ENCODE data around the gene CC2D2A.
"Not testable (repeated sequence)": the region's sequence is repeated elsewhere in the genome, so short reads cannot be mapped to it uniquely, and the experiment has no call there.

DNA sequence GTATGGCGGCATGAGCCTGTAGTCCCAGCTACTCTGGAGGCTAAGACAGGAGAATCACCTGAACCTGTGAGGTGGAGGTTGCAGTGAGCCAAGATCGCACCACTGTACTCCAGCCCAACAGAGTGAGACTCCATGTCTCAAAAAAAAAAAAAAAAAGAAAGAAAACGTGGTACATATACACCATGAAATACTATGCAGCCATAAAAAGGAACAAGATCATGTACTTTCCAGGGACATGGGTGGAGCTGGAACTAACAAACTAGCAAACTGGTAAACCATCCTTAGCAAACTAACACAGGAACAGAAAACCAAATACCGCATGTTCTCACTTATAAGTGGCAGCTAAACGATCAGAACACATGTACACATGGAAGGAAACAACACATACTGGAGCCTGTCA is 147.7 kb downstream of the CC2D2A start:
- TF ChIP-seq, protein P1, sequence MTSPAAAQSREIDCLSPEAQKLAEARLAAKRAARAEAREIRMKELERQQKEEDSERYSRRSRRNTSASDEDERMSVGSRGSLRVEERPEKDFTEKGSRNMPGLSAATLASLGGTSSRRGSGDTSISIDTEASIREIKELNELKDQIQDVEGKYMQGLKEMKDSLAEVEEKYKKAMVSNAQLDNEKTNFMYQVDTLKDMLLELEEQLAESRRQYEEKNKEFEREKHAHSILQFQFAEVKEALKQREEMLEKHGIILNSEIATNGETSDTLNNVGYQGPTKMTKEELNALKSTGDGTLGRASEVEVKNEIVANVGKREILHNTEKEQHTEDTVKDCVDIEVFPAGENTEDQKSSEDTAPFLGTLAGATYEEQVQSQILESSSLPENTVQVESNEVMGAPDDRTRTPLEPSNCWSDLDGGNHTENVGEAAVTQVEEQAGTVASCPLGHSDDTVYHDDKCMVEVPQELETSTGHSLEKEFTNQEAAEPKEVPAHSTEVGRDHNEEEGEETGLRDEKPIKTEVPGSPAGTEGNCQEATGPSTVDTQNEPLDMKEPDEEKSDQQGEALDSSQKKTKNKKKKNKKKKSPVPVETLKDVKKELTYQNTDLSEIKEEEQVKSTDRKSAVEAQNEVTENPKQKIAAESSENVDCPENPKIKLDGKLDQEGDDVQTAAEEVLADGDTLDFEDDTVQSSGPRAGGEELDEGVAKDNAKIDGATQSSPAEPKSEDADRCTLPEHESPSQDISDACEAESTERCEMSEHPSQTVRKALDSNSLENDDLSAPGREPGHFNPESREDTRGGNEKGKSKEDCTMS (CRISPR knock-in tag; conservative IDR thresholded peaks at IDR 0.05): not testable (repeated sequence)
- not testable (repeated sequence) for TF ChIP-seq EZH2 (conservative IDR thresholded peaks at IDR 0.05; ENCODE audit: low read depth, low read length); NFIC (IDR thresholded peaks at IDR 0.05; ENCODE audit: low read length); ZNF34 (CRISPR knock-in tag; IDR thresholded peaks at IDR 0.05; ENCODE audit: borderline replicate concordance); POLR2AphosphoS5 (IDR thresholded peaks at IDR 0.05; ENCODE audit: low read depth, low read length); RXRA (CRISPR knock-in tag; IDR thresholded peaks at IDR 0.05); MXD4 (CRISPR knock-in tag; IDR thresholded peaks at IDR 0.05)
- TF ChIP-seq, protein P2, sequence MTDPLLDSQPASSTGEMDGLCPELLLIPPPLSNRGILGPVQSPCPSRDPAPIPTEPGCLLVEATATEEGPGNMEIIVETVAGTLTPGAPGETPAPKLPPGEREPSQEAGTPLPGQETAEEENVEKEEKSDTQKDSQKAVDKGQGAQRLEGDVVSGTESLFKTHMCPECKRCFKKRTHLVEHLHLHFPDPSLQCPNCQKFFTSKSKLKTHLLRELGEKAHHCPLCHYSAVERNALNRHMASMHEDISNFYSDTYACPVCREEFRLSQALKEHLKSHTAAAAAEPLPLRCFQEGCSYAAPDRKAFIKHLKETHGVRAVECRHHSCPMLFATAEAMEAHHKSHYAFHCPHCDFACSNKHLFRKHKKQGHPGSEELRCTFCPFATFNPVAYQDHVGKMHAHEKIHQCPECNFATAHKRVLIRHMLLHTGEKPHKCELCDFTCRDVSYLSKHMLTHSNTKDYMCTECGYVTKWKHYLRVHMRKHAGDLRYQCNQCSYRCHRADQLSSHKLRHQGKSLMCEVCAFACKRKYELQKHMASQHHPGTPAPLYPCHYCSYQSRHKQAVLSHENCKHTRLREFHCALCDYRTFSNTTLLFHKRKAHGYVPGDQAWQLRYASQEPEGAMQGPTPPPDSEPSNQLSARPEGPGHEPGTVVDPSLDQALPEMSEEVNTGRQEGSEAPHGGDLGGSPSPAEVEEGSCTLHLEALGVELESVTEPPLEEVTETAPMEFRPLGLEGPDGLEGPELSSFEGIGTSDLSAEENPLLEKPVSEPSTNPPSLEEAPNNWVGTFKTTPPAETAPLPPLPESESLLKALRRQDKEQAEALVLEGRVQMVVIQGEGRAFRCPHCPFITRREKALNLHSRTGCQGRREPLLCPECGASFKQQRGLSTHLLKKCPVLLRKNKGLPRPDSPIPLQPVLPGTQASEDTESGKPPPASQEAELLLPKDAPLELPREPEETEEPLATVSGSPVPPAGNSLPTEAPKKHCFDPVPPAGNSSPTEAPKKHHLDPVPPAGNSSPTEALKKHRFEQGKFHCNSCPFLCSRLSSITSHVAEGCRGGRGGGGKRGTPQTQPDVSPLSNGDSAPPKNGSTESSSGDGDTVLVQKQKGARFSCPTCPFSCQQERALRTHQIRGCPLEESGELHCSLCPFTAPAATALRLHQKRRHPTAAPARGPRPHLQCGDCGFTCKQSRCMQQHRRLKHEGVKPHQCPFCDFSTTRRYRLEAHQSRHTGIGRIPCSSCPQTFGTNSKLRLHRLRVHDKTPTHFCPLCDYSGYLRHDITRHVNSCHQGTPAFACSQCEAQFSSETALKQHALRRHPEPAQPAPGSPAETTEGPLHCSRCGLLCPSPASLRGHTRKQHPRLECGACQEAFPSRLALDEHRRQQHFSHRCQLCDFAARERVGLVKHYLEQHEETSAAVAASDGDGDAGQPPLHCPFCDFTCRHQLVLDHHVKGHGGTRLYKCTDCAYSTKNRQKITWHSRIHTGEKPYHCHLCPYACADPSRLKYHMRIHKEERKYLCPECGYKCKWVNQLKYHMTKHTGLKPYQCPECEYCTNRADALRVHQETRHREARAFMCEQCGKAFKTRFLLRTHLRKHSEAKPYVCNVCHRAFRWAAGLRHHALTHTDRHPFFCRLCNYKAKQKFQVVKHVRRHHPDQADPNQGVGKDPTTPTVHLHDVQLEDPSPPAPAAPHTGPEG (CRISPR knock-in tag; IDR thresholded peaks at IDR 0.05): not testable (repeated sequence)
- TF ChIP-seq, protein P3, sequence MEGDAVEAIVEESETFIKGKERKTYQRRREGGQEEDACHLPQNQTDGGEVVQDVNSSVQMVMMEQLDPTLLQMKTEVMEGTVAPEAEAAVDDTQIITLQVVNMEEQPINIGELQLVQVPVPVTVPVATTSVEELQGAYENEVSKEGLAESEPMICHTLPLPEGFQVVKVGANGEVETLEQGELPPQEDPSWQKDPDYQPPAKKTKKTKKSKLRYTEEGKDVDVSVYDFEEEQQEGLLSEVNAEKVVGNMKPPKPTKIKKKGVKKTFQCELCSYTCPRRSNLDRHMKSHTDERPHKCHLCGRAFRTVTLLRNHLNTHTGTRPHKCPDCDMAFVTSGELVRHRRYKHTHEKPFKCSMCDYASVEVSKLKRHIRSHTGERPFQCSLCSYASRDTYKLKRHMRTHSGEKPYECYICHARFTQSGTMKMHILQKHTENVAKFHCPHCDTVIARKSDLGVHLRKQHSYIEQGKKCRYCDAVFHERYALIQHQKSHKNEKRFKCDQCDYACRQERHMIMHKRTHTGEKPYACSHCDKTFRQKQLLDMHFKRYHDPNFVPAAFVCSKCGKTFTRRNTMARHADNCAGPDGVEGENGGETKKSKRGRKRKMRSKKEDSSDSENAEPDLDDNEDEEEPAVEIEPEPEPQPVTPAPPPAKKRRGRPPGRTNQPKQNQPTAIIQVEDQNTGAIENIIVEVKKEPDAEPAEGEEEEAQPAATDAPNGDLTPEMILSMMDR (CRISPR knock-in tag; IDR thresholded peaks at IDR 0.05): not testable (repeated sequence)
